Upper lobe of left lung (tissue), 6 donors: ENCODE data around the gene AHCYL2. TPM values are rescaled to one million over a fixed set of nuclear protein-coding genes. Genes with fewer than 3 reads are reported as not detected.

Experiments
- ATAC-seq, 2 donors: fragments of 200-7000 bp; cut with Tn5 transposase; one replicate each; pipeline ENCODE4 v1.9.1; 2022; ENCODE audit warnings: mild to moderate bottlenecking in 2 of 2, moderate library complexity in 2 of 2; ENCODE audit not compliant: low FRiP score in 2 of 2
- DNase-seq, 2 donors: peaks; one replicate each; pipeline ENCODE4 v3.0.0-alpha.2; 2019 to 2020
- H3K27ac ChIP-seq, 4 donors: fragments of 200-600 bp; sonication (generic); one replicate each; pipeline ENCODE4 v1.5.1; 2016 to 2019
- H3K27me3 ChIP-seq, 4 donors: fragments of 200-600 bp; sonication (generic); one replicate each; pipeline ENCODE4 v1.5.1; 2017 to 2019
- H3K36me3 ChIP-seq, 4 donors: fragments of 200-600 bp; sonication (generic); one replicate each; pipeline ENCODE4 v1.5.1; 2016 to 2019
- H3K4me1 ChIP-seq, 4 donors: fragments of 200-600 bp; sonication (generic); one replicate each; pipeline ENCODE4 v1.5.1; 2018 to 2019
- H3K4me3 ChIP-seq, 4 donors: fragments of 200-600 bp; sonication (generic); one replicate each; pipeline ENCODE4 v1.5.1; 2017 to 2019; ENCODE audit warnings: mild to moderate bottlenecking in 2 of 4, moderate library complexity in 1 of 4
- H3K9me3 ChIP-seq, 4 donors: fragments of 200-600 bp; sonication (generic); one replicate each; pipeline ENCODE4 v1.5.1; 2018 to 2019
- CTCF ChIP-seq, 6 experiments: fragments of 450-650 bp in 4 of 6; fragments of 200-600 bp in 2 of 6; sonication (generic) in 2 of 6; IDR thresholded peaks; one replicate each; pipeline ENCODE4 v1.5.1; 2016 to 2019; ENCODE audit warnings: antibody characterized with exemption in 6 of 6
- EP300 ChIP-seq, 4 donors: sonication (generic); formaldehyde crosslinking; IDR thresholded peaks; one replicate each; pipeline ENCODE4 v1.5.1; 2017; ENCODE audit warnings: antibody characterized with exemption in 4 of 4, control low read depth in 2 of 4
- POLR2A ChIP-seq, 4 donors: fragments of 450-650 bp; IDR thresholded peaks; one replicate each; pipeline ENCODE4 v1.5.1; 2016 to 2017; ENCODE audit warnings: antibody characterized with exemption in 4 of 4, mild to moderate bottlenecking in 2 of 4
- POLR2AphosphoS5 ChIP-seq, 2 donors: sonication (generic); formaldehyde crosslinking; IDR thresholded peaks; one replicate each; pipeline ENCODE4 v1.5.1; 2017; ENCODE audit warnings: antibody characterized with exemption in 2 of 2
- WGBS, 2 donors: methylation state at CpG; one replicate each; pipeline ENCODE4 v1.1.5; 2017 to 2018; 5-methylcytosine and 5-hydroxymethylcytosine counted together
- total RNA-seq, 6 donors: library from RNA; depleted of rRNA in 4 of 6; stranded (reverse); fragments of >200 nt in 4 of 6; gene quantifications; one replicate each; pipeline versions ENCODE4 v1.1.0 to v1.2.1, GENCODE V29; 2016 to 2021
- donor health status: DM: no; HTN: no; CAD: no; lungs with moderate emphysema.
- donor health status: DM: no; HTN: yes; CAD: no; lungs with severe emphysema.

Gene AHCYL2
- total RNA-seq, 6 donors from 2014 or later, result 41.9 to 197 (median 110) TPM

DNA sequence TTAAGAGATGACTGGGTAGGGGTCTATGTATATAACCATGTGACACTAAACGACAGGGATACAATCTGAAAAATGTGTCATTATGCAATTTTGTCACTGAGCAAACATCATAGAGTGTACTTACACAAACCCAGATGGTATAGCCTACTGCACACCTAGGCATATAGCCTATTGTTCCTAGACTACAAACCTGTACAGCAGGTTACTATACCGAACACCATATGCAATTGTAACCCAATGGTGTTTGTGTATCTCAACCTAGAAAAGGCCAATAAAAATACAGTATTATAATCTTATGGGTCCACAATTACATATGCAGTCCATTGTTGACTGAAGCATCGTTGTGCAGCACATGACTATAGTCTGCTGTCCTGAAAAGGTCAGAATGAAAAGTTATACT, 232.3 kb downstream of the AHCYL2 start:
- Histone ChIP-seq H3K9me3 (no peaks in the 10 kb centered on the region), H3K4me1 (no peaks in the 10 kb centered on the region), H3K27ac (no peak overlapping the region), H3K36me3 (no peaks in the 10 kb centered on the region), H3K4me3 (no peak overlapping the region), H3K27me3 (no peaks in the 10 kb centered on the region)
- ATAC-seq (no peak), DNase-seq (no peak)
- TF ChIP-seq POLR2A (IDR thresholded peaks at IDR 0.05) (no peak), POLR2AphosphoS5 (IDR thresholded peaks at IDR 0.05) (no peak), EP300 (IDR thresholded peaks at IDR 0.05) (no peak), CTCF (IDR thresholded peaks at IDR 0.05) (no peak)
- WGBS, 2 donors, result 82 to 83% methylated on average over 3 of the region's 3 CpGs

GRCh38 chr7:129458171-129458570, 233.3 kb downstream of the AHCYL2 start:
- Histone ChIP-seq H3K4me1 (no peaks in the 10 kb centered on the region), H3K36me3 (no peaks in the 10 kb centered on the region), H3K27me3 (no peaks in the 10 kb centered on the region), H3K9me3 (no peaks in the 10 kb centered on the region), H3K27ac (no peak overlapping the region), H3K4me3 (no peak overlapping the region)
- ATAC-seq (peak in 1 of 2 donors; percentile 5), DNase-seq (no peak)
- TF ChIP-seq POLR2AphosphoS5 (IDR thresholded peaks at IDR 0.05), result no peak
- no peak for TF ChIP-seq CTCF (IDR thresholded peaks at IDR 0.05)
- no peak for TF ChIP-seq EP300 (IDR thresholded peaks at IDR 0.05)
- TF ChIP-seq POLR2A (IDR thresholded peaks at IDR 0.05), result no peak
- WGBS, 2 donors, result 94 to 96% methylated on average over 5 of the region's 5 CpGs

DNA sequence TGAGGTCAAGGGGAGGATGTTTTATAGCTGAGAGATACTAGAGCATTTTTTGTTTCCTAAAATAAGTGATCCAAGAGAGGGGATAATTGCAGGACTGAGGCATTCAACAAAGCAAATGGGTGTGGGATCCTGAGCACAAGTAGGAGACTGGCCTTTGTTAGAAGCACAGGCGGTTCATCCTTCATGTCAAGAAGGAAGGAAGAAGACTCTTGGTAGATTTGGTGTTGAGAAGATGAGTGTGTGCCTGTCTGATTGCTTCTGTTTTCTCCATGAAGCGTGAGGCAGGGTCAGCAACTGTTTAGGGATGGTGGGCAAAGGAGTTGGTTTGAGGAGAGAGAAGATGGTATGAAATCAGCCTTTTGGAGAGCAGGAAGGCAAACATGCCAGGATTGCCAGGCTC, 237.0 kb downstream of the AHCYL2 start:
- no peaks in the 10 kb centered on the region for H3K36me3 ChIP-seq
- TF ChIP-seq POLR2A (IDR thresholded peaks at IDR 0.05) (no peak), POLR2AphosphoS5 (IDR thresholded peaks at IDR 0.05) (no peak), EP300 (IDR thresholded peaks at IDR 0.05) (no peak), CTCF (IDR thresholded peaks at IDR 0.05) (no peak)
- H3K4me1 ChIP-seq, result no peaks in the 10 kb centered on the region
- H3K27ac ChIP-seq, result no peak overlapping the region
- H3K9me3 ChIP-seq, result no peaks in the 10 kb centered on the region
- H3K27me3 ChIP-seq, result no peaks in the 10 kb centered on the region
- ATAC-seq (no peak), DNase-seq (no peak)
- no peak overlapping the region for H3K4me3 ChIP-seq
- WGBS, 2 donors, result 92 to 96% methylated on average over 2 of the region's 2 CpGs

DNA sequence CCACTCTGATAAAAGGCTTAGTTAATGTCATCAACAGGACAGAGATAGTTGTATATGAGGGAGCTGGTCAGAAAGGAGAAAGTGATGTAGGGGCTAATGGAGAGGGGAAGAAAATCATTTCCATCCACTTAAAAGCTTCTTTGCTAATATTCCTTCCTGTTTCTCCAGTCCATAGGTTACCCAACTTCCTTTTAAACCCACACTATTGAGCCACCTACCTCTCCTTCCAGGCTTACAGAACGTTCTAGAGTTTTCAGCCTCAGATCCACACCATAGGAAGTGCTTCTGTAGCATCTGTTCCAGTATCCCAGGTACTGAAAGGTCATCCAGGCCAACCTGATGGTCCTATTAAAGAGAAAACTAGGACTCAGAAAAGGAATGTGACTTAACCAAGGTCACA, 237.6 kb downstream of the AHCYL2 start:
- DNase-seq (no peak), ATAC-seq (no peak)
- Histone ChIP-seq H3K4me3 (no peak overlapping the region), H3K4me1 (no peaks in the 10 kb centered on the region), H3K9me3 (no peaks in the 10 kb centered on the region), H3K27ac (no peak overlapping the region), H3K36me3 (no peaks in the 10 kb centered on the region), H3K27me3 (no peaks in the 10 kb centered on the region)
- TF ChIP-seq CTCF (IDR thresholded peaks at IDR 0.05) (no peak), POLR2A (IDR thresholded peaks at IDR 0.05) (no peak), POLR2AphosphoS5 (IDR thresholded peaks at IDR 0.05) (no peak), EP300 (IDR thresholded peaks at IDR 0.05) (no peak)
- 59 to 66% methylated on average over 1 of the region's 1 CpG for whole genome bisulfite sequencing, 2 donors

DNA sequence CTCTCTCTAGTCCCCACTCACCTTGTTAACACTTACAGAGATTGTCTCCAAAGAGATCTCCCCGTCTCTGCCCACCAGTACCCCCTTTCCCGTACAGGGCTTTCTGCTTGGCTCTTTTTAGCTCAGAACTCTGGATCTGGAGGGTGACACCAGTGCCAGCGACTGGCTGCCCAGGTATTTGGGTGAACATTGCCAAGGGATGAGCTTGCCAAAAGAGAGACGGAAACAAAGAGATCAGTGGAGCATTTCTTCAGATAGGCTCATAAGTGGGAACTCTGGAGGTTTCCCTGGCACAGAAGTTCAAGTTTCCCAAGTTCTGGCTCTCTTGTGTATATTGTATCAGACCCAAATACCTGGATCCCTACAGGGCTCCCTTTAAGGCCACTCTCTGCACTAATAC, 239.4 kb downstream of the AHCYL2 start:
- Histone ChIP-seq H3K9me3 (no peaks in the 10 kb centered on the region), H3K27ac (no peak overlapping the region), H3K27me3 (no peaks in the 10 kb centered on the region), H3K36me3 (no peaks in the 10 kb centered on the region), H3K4me3 (no peak overlapping the region), H3K4me1 (peaks cover 0 to 10% (median 0%) of the 10 kb centered on the region in 4 donors)
- ATAC-seq, result no peak
- DNase-seq, result no peak
- TF ChIP-seq CTCF (IDR thresholded peaks at IDR 0.05), result no peak
- TF ChIP-seq POLR2AphosphoS5 (IDR thresholded peaks at IDR 0.05), result no peak
- TF ChIP-seq POLR2A (IDR thresholded peaks at IDR 0.05), result no peak
- TF ChIP-seq EP300 (IDR thresholded peaks at IDR 0.05), result no peak
- WGBS, 2 donors, result 93 to 96% methylated on average over 4 of the region's 4 CpGs
